Measurements from ENCODE around the gene COL3A1. TPM values are rescaled to one million over a fixed set of nuclear protein-coding genes. Genes with fewer than 3 reads are reported as not detected.

Gene COL3A1
- total and polyA plus RNA-seq, 9 of the 15 experiments (the other 6 are each of a cell fraction or from before 2014, with no cell fraction given), result 0.01 to 0.71 (median 0.07) TPM; not detected in 2

DNA sequence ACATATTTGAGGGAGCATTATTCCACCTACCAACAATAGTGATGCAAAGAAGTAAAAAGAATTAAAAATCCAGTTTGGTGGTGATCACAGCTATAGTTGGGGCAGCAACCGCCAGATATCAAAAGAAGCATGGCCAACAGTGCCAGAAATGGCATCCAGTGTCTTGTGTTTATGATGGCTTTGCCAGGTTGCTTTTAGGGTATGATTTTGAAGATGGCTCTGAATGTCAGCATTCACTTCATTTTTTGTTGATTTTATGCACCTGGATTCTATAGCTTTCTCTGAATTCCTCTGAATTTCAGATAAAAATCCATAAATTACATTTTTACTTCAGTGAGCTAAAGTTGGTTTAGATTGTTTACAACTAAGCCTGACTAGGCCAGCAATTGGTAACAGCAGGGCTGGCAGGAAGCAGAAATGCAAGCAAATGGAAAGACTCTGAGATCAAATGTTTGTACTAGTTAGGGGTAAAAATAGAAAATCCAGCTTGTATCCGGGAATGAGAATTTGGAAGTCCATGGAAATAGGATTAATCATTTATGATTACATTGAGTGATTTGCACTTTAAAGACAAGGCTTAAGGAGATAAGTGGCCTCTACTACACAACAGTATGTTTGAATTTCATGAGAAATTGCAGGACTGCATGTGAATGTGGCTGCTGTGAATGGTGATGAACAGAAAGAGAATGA, 40.4 kb downstream of the COL3A1 start:
- CTCF ChIA-PET (ENCODE audit: low intra/inter-chr PET ratio), result no interaction called here
- no peak for ATAC-seq
- POLR2A ChIA-PET, result interaction anchor here (0.7 kb wide), 1 partner anchor 33 kb away, joined by 3 read pairs; no protein-coding TSS in a partner anchor
- Histone ChIP-seq H3K4me3 (no peak overlapping the region), H2AFZ (ENCODE audit: low read depth, low read length) (no peak overlapping the region), H3K4me2 (ENCODE audit: insufficient read depth, low read length) (no peak overlapping the region), H3K79me2 (ENCODE audit: control insufficient read depth, insufficient read depth, low read length) (no peaks in the 10 kb centered on the region), H3K27ac (ENCODE audit: extremely low read depth, low read depth, low read length) (no peak overlapping the region), H3K36me3 (ENCODE audit: control insufficient read depth, insufficient read depth, low read length) (no peaks in the 10 kb centered on the region), H3K9ac (ENCODE audit: insufficient read depth in 1 of 2, low read depth in 2 of 2, low read length in 2 of 2) (no peak overlapping the region), H3K27me3 (ENCODE audit: control insufficient read depth in 2 of 2, insufficient read depth in 2 of 2, low read length in 2 of 2) (no peaks in the 10 kb centered on the region), H3K9me3 (replicated peaks; ENCODE audit: control insufficient read depth, insufficient read depth, low read depth, low read length) (no peaks in the 10 kb centered on the region), H3K4me1 (replicated peaks in 1 of 2; ENCODE audit: control insufficient read depth in 2 of 2, insufficient read depth in 2 of 2, low read length in 2 of 2) (no peaks in the 10 kb centered on the region), H4K20me1 (replicated peaks; ENCODE audit: control insufficient read depth, insufficient read depth, low read length) (no peaks in the 10 kb centered on the region), H3K9me1 (ENCODE audit: control insufficient read depth, insufficient read depth, low read length) (no peaks in the 10 kb centered on the region)
- 6% methylated on average over 2 of the region's 2 CpGs for WGBS (ENCODE audit: insufficient coverage, low coverage, missing lambda C conversion rate)
- intact Hi-C loops (cut with micrococcal nuclease), result no loop called here
- BruUV-seq (replicated peaks), result no TSS peak
- in situ Hi-C loops (cut with MboI), result no loop called here
- TF ChIP-seq CBX1 (IDR thresholded peaks at IDR 0.05; ENCODE audit: low read depth), result no peak
- DNase-seq (ENCODE audit: extremely low read depth in 1 of 4, low spot score in 3 of 4), result no peak
- no peak for FAIRE-seq

DNA sequence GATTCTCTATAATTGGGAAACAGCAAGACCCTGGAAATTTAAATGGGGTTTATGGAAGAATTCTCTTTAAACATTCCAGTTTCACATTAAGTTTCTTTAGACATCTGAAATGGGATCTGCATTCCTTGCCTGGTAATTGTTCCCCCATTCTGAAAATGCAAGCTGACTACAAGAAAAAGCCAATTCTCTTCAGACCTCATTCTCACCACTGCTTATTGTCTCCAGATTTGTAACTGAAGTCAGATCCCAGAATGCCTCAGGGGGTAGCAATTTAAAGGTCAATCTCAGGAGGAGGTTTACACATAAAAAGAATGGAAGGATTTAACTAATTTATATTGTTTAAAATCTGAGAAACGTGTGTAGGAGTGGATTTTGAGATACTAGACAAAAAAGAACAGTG, 41.2 kb downstream of the COL3A1 start:
- Histone ChIP-seq H3K4me1 (replicated peaks in 1 of 2; ENCODE audit: control insufficient read depth in 2 of 2, insufficient read depth in 2 of 2, low read length in 2 of 2) (no peaks in the 10 kb centered on the region), H3K9ac (ENCODE audit: insufficient read depth in 1 of 2, low read depth in 2 of 2, low read length in 2 of 2) (no peak overlapping the region), H3K4me2 (ENCODE audit: insufficient read depth, low read length) (no peak overlapping the region), H3K79me2 (ENCODE audit: control insufficient read depth, insufficient read depth, low read length) (no peaks in the 10 kb centered on the region), H3K9me1 (ENCODE audit: control insufficient read depth, insufficient read depth, low read length) (no peaks in the 10 kb centered on the region), H3K36me3 (ENCODE audit: control insufficient read depth, insufficient read depth, low read length) (no peaks in the 10 kb centered on the region), H3K27ac (ENCODE audit: extremely low read depth, low read depth, low read length) (no peak overlapping the region), H2AFZ (ENCODE audit: low read depth, low read length) (no peak overlapping the region), H3K4me3 (no peak overlapping the region), H3K27me3 (ENCODE audit: control insufficient read depth in 2 of 2, insufficient read depth in 2 of 2, low read length in 2 of 2) (no peaks in the 10 kb centered on the region), H4K20me1 (replicated peaks; ENCODE audit: control insufficient read depth, insufficient read depth, low read length) (no peaks in the 10 kb centered on the region), H3K9me3 (replicated peaks; ENCODE audit: control insufficient read depth, insufficient read depth, low read depth, low read length) (no peaks in the 10 kb centered on the region)
- no TSS peak for BruUV-seq (replicated peaks)
- FAIRE-seq, result no peak
- in situ Hi-C loops (cut with MboI) (no loop called here), intact Hi-C loops (cut with micrococcal nuclease) (no loop called here)
- no peak for DNase-seq (ENCODE audit: extremely low read depth in 1 of 4, low spot score in 3 of 4)
- CTCF ChIA-PET (ENCODE audit: low intra/inter-chr PET ratio), result no interaction called here
- POLR2A ChIA-PET, result interaction anchor here (0.6 kb wide), 1 partner anchor 392 kb away, joined by 4 read pairs; no protein-coding TSS in a partner anchor
- WGBS (ENCODE audit: insufficient coverage, low coverage, missing lambda C conversion rate), result 0% methylated on average over 1 of the region's 1 CpG
- ATAC-seq, result no peak
- no peak for TF ChIP-seq MCM7 (IDR thresholded peaks at IDR 0.05)
- no peak for TF ChIP-seq KDM5B (IDR thresholded peaks at IDR 0.05; ENCODE audit: insufficient replicate concordance, low read depth, low read length)
- no peak for TF ChIP-seq MBD2 (IDR thresholded peaks at IDR 0.05; ENCODE audit: borderline replicate concordance, low read depth)
- TF ChIP-seq, protein P1, sequence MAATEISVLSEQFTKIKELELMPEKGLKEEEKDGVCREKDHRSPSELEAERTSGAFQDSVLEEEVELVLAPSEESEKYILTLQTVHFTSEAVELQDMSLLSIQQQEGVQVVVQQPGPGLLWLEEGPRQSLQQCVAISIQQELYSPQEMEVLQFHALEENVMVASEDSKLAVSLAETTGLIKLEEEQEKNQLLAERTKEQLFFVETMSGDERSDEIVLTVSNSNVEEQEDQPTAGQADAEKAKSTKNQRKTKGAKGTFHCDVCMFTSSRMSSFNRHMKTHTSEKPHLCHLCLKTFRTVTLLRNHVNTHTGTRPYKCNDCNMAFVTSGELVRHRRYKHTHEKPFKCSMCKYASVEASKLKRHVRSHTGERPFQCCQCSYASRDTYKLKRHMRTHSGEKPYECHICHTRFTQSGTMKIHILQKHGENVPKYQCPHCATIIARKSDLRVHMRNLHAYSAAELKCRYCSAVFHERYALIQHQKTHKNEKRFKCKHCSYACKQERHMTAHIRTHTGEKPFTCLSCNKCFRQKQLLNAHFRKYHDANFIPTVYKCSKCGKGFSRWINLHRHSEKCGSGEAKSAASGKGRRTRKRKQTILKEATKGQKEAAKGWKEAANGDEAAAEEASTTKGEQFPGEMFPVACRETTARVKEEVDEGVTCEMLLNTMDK (IDR thresholded peaks at IDR 0.05; ENCODE audit: borderline replicate concordance, insufficient read depth, low read depth, low read length, poor library complexity, severe bottlenecking), result no peak
- TF ChIP-seq SUPT5H (IDR thresholded peaks at IDR 0.05), result no peak
- TF ChIP-seq PCBP1 (IDR thresholded peaks at IDR 0.05; ENCODE audit: low read depth, low read length, poor library complexity, severe bottlenecking), result no peak
